ENCODE measurements around the gene SERPINI2.
A peak's percentile ranks its signal among the peaks of the same experiment; 100 is the strongest.
"Not testable (repeated sequence)": the region's sequence is repeated elsewhere in the genome, so short reads cannot be mapped to it uniquely, and the experiment has no call there.

SERPINI2 gene

DNA sequence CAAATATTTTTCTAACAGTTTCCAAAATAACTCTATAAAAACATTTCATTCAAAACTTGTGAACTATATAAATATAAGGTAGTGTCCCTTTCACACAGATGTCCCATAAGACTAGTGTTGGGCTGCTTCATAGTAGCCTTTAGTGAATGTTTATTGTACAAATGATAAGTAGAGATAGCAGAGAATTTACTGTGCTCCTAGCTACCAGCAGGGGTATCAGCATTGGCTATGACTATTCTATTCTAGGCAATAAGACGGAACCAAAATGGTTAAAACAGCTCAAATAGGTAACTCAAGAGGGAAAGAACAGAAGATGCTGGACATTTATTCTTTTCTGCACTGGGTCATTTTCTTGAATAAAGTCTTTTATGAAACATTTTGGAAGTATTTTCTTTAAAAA lies 22.6 kb downstream of the SERPINI2 start:
- intact Hi-C loops (cut with DNase I): no loop called here
- no peak for DNase-seq

DNA sequence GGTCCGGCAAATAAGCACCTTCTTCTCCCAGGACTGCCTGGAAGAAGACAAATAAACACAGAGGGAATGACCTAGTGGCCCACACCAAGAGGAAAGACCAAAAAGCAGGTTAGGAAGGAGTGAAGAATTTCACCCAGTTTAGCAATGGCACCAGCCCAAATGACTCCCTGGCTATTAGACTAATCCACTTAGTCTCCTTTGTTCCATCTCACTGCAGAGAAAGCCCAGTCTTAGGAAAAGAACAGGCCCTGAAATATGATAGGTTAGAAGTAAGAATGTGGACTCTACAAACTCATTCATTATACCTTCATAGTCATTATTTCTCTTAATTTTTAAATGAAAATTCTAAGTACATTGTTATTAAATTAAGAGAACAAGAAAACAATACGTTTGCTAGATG lies 23.2 kb downstream of the SERPINI2 start:
- intact Hi-C loops (cut with DNase I): no loop called here
- DNase-seq: no peak

DNA sequence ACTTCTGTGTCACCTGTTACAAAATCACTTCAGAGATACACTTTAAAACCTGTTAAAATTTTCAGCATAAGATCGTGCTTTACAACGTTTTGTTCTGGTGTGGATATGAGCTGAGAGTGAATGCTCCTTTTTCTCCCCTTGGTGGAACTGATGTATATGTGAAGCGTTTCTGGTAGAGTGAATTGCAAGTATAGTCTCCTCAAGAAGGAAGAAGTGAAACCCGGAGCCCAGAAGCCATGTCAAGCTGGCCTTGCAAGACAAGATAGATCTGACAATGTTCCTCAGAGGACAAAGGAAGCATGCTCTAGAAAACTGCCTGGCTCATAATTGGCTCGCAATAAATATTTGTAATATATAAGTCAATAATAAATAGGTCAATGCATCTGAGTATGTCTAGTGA lies 23.6 kb downstream of the SERPINI2 start:
- intact Hi-C loops (cut with DNase I): no loop called here
- DNase-seq: no peak

DNA sequence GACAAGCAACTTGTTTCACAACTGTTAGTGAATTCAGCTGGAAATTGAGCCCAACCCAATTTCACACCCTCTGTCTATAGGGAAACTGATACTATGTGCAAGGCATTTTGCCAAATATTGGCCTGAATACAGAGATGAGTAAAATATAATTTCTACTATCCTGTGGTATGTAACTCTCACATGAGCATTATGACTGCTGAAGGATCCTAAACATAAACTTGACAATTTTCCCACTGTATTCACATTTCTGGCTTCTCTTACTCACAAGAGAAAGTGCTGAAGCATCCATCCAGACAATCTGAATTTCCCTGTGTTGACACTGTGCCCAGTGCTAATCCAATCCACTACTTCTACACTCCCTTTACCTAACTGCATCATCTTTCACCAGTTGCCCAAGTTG lies 28.4 kb downstream of the SERPINI2 start:
- intact Hi-C loops (cut with DNase I): no loop called here
- DNase-seq: no peak

DNA sequence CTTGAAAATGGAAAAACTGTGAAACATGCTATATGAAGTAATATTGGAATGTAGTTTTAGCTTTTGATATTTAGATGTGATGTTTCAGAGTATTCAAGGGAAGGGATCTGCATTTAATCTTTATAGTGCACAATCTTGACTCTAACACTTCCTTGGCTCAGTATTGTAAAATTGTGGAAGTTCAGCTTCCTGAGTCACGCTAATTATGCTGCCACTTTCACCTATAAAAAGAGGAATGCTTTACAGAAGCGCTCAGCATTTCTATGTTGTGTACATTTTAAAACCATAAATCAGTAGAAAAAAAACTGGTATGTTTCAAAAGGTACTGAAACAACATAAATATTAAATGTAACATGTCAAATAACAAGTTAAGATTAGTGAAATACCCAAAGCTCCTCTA lies 32.6 kb downstream of the SERPINI2 start:
- DNase-seq: no peak
- intact Hi-C loops (cut with DNase I): no loop called here

DNA sequence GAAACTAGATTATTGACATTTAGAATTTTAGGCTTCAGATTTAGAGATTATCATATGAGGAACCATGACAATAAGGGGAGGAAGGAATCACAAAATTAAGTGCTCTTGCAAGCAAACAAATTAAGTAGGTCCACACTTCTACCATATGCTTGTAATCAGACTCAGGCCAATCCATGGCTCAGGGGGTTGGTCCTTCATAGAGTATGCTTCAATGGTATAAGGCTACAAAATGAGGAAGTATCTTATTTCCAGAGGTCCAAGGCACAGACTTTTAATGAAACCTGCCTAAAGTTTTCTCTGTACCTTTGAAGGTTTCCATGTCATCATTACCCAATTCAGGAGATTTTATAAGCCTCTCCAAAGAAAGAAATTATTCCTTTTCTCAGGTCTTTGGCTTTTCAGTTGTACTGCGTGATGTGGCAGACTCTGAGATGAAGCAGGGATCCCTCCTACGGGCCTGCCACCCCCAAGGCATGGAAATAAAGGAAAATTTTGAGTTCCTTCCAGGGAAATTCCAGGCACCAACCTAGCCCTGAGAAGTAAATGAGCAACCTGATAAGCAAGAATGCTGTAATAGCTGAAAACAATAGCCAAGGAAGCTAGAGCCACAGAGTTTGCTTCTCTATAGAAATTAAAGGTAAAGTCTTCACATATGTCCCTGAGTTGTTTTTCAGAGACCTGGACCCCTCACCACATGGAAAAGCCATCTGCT lies 36.3 kb downstream of the SERPINI2 start:
- intact Hi-C loops (cut with DNase I): no loop called here
- peak in 39 of 42 donors; percentile 3 to 79 (median 41) for DNase-seq

DNA sequence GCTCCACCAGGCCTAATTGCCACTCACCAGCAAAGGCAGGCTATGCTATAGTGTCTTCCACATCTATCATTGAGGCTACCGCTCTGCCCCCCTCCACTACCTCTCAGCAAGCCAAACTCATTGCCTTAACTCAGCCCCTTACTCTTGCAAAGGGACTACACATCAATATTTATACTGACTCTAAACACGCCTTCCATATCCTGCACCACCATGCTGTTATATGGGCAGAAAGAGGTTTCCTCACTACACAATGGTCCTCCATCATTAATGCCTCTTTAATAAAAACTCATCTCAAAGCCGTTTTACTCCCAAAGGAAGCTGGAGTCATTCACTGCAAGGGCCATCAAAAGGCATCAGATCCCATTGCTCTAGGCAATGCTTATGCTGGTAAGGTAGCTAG lies 46.9 kb downstream of the SERPINI2 start:
- DNase-seq; intact Hi-C loops (cut with DNase I): not testable (repeated sequence)

DNA sequence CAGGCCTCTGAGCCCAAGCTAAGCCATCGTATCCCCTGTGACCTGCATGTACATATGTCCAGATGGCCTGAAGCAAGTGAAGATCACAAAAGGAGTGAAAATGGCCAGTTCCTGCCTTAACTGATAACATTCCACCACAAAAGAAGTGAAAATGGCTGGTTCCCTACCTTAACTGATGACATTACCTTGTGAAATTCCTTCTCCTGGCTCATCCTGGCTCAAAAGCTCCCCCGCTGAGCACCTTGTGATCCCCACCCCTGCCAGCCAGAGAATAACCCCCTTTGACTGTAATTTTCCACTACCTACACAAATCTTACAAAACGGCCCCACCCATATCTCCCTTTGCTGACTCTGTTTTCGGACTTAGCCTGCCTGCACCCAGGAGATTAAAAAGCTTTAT lies 51.4 kb downstream of the SERPINI2 start:
- intact Hi-C loops (cut with DNase I); DNase-seq: not testable (repeated sequence)

DNA sequence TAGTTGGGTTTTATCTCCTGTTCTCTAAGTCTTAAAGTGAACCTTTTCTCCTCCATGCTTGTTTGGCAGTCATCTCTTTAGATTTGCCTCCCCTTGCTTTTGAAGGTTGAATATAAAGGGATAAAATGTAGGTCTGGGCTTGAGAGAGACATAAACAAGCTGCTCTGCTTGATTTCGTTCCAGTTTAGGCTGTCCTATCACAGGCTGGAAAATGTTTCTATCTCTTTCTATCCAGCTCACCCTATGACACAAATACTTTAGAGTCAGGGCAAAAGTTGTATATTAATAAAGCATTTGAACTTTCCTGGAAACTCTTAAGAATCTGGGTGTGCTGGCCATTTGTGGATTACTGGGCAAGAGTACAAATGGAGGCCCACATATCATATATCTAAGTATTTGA lies 64.2 kb downstream of the SERPINI2 start:
- intact Hi-C loops (cut with DNase I): no loop called here
- no peak for DNase-seq

DNA sequence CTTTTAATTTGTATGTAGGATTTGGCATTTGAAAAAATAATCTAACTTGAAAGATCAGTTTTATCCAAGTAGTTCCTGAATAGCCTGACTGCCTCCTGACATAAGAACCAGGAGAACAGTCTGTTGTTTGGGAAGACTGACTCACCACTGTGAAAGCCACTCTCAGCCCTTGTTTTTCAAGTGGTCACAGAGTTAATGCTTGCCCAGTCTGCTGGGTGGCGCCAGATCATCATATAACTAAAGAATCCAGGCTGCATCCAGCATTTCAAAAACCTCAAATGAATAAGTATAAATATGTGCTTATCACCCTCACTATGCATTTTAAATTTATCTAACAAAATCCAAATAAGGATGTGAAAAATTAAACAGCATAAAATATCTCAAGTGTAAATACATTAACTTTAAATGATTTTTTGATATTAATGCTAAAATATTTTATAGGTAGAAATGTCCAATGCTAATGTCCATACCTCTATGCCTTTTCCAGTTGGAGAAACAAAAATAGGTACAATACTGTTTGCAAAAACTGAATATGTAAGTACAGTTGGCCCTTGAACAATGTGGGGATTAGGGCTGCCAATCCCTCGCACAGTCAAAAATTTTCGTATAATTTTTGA lies 66.9 kb downstream of the SERPINI2 start:
- DNase-seq: peak; percentile 13 to 86 (median 63)
- intact Hi-C loops (cut with DNase I): no loop called here

DNA sequence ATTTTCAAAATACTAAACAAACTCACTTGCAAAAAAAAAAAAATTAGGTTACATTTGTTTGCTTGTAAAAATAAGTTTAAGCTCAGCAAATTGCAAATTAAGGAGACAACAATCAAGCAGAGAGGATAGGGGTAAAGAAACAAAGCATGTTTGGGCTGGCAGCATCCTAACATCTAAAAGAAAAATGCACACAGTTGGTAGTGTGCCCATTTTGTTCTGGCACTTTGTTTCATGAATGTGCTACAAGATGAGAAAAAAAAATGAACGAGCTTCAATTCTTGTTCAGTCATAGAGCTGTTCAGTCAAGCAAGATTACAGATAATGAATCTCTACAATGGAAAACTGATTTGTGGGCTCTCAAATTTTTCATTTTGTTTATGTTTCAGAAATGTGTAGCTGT lies 76.0 kb downstream of the SERPINI2 start:
- intact Hi-C loops (cut with DNase I): loop anchor here (10.0 kb wide), 1 partner anchor 287 kb away; no protein-coding TSS in a partner anchor
- no peak for DNase-seq

DNA sequence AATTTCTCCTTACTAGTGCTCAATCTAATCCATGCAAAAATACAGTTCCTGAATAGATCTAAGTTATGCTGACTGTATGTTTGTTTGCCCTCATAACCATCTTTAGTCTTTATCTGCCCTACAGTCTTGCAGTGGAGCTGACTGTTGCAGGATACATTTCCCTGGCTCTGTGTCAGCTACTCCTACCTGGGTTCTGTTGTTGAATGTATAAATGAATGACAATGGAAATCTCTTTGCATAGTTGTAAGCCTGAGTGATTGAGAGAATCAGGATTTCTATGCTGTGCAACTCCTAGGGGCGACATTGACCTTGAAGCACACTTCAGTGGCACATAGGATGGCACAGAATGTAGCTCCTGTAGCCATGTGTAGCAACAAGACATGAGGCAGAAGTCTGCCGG lies 77.8 kb downstream of the SERPINI2 start:
- no peak for DNase-seq
- intact Hi-C loops (cut with DNase I): loop anchor here (10.0 kb wide), 1 partner anchor 289 kb away; no protein-coding TSS in a partner anchor

DNA sequence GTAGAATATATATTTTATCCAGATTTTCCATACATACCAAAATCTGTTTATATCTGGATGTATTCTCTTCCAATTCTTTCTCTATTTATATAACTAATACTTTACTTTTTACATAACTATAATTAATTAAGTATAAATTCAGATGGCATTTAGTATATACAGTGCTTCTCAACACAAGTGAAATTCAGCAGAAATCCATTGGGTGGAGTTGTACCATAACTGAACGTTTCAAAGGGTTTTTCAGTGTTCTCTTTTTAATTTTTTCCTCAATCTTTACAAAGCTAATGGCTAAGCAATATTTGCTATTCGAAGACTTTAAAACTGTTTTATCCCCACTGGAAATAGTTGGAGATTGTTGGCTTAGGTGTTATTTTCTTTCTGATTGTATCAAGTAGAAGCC lies 79.8 kb downstream of the SERPINI2 start:
- intact Hi-C loops (cut with DNase I): loop anchor here (10.0 kb wide), 1 partner anchor 291 kb away; no protein-coding TSS in a partner anchor
- peak in 1 of 42 donors; percentile 6 for DNase-seq

Measured in head of caudate nucleus (tissue), 42 donors.